ENCODE data around the gene C16orf89.
A peak's percentile ranks its signal among the peaks of the same experiment; 100 is the strongest.

Gene C16orf89

GRCh38 chr16:5025171-5025632 lies 40.6 kb downstream of the C16orf89 start:
- no peak for TF ChIP-seq TSHZ2 (CRISPR knock-in tag; IDR thresholded peaks at IDR 0.05)
- no peak for TF ChIP-seq ZNF565 (CRISPR knock-in tag; conservative IDR thresholded peaks at IDR 0.05; ENCODE audit: low read depth)
- TF ChIP-seq CSDC2 (CRISPR knock-in tag; IDR thresholded peaks at IDR 0.05) = no peak
- no peak for TF ChIP-seq TOX (CRISPR knock-in tag; IDR thresholded peaks at IDR 0.05; ENCODE audit: borderline replicate concordance)
- no peak for TF ChIP-seq POU6F1 (CRISPR knock-in tag; IDR thresholded peaks at IDR 0.05; ENCODE audit: borderline replicate concordance, low read depth)
- no peak for TF ChIP-seq BACH2 (CRISPR knock-in tag; IDR thresholded peaks at IDR 0.05; ENCODE audit: borderline replicate concordance)
- TF ChIP-seq GLIS3 (CRISPR knock-in tag; IDR thresholded peaks at IDR 0.05) = no peak
- TF ChIP-seq ZFP3 (CRISPR knock-in tag; IDR thresholded peaks at IDR 0.05) = no peak
- no peak for TF ChIP-seq OSR1 (CRISPR knock-in tag; IDR thresholded peaks at IDR 0.05)
- peak; percentile 59 for ATAC-seq

DNA sequence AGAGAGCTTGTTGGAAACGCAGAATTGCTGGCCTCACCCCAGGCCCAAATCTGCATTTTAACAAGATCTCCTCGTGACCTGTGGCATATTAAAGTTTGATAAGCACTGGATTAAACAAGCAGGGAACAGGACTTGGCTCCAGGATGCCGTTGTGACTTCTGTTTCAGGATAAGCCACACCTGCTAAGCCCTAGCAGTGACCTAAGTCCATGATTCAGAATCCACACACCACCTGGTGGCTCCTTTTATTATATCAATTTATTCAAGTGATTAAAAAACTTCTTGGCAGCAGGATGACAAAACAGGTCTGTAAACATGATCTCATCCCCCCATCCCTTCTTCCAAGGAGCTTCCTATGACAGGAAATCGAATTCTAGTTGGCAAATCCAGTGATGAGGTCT lies 41.1 kb downstream of the C16orf89 start:
- TF ChIP-seq TSHZ2 (CRISPR knock-in tag; IDR thresholded peaks at IDR 0.05) = no peak
- no peak for TF ChIP-seq ZNF70 (CRISPR knock-in tag; IDR thresholded peaks at IDR 0.05)
- TF ChIP-seq TCF4 (CRISPR knock-in tag; IDR thresholded peaks at IDR 0.05; ENCODE audit: borderline replicate concordance) = no peak
- TF ChIP-seq OSR1 (CRISPR knock-in tag; IDR thresholded peaks at IDR 0.05) = no peak
- TF ChIP-seq PPARA (CRISPR knock-in tag; IDR thresholded peaks at IDR 0.05; ENCODE audit: borderline replicate concordance) = no peak
- TF ChIP-seq ZFP3 (CRISPR knock-in tag; IDR thresholded peaks at IDR 0.05) = no peak
- TF ChIP-seq GLIS3 (CRISPR knock-in tag; IDR thresholded peaks at IDR 0.05) = no peak
- no peak for TF ChIP-seq ARNTL (CRISPR knock-in tag; IDR thresholded peaks at IDR 0.05; ENCODE audit: borderline replicate concordance, low read depth)
- TF ChIP-seq CSDC2 (CRISPR knock-in tag; IDR thresholded peaks at IDR 0.05) = no peak
- no peak for TF ChIP-seq ZNF8 (CRISPR knock-in tag; IDR thresholded peaks at IDR 0.05)
- no peak for TF ChIP-seq ZC3H10 (CRISPR knock-in tag; IDR thresholded peaks at IDR 0.05)
- peak; percentile 64 for ATAC-seq

GRCh38 chr16:5022521-5022920 lies 43.2 kb downstream of the C16orf89 start:
- no peak for ATAC-seq
- no peak for TF ChIP-seq OSR1 (CRISPR knock-in tag; IDR thresholded peaks at IDR 0.05)
- no peak for TF ChIP-seq PPARA (CRISPR knock-in tag; IDR thresholded peaks at IDR 0.05; ENCODE audit: borderline replicate concordance)
- TF ChIP-seq TOX (CRISPR knock-in tag; IDR thresholded peaks at IDR 0.05; ENCODE audit: borderline replicate concordance) = no peak
- TF ChIP-seq TSHZ2 (CRISPR knock-in tag; IDR thresholded peaks at IDR 0.05) = no peak
- TF ChIP-seq ZFP30 (CRISPR knock-in tag; IDR thresholded peaks at IDR 0.05) = no peak
- no peak for TF ChIP-seq CSDC2 (CRISPR knock-in tag; IDR thresholded peaks at IDR 0.05)
- TF ChIP-seq RARB (CRISPR knock-in tag; IDR thresholded peaks at IDR 0.05) = no peak
- no peak for TF ChIP-seq ZC3H10 (CRISPR knock-in tag; IDR thresholded peaks at IDR 0.05)
- TF ChIP-seq, protein P1, sequence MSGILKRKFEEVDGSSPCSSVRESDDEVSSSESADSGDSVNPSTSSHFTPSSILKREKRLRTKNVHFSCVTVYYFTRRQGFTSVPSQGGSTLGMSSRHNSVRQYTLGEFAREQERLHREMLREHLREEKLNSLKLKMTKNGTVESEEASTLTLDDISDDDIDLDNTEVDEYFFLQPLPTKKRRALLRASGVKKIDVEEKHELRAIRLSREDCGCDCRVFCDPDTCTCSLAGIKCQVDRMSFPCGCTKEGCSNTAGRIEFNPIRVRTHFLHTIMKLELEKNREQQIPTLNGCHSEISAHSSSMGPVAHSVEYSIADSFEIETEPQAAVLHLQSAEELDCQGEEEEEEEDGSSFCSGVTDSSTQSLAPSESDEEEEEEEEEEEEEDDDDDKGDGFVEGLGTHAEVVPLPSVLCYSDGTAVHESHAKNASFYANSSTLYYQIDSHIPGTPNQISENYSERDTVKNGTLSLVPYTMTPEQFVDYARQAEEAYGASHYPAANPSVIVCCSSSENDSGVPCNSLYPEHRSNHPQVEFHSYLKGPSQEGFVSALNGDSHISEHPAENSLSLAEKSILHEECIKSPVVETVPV (CRISPR knock-in tag; IDR thresholded peaks at IDR 0.05) = no peak
- TF ChIP-seq TCF4 (CRISPR knock-in tag; IDR thresholded peaks at IDR 0.05; ENCODE audit: borderline replicate concordance) = no peak
- no peak for TF ChIP-seq ZNF70 (CRISPR knock-in tag; IDR thresholded peaks at IDR 0.05)
- no peak for TF ChIP-seq GLIS3 (CRISPR knock-in tag; IDR thresholded peaks at IDR 0.05)
- TF ChIP-seq PATZ1 (CRISPR knock-in tag; IDR thresholded peaks at IDR 0.05; ENCODE audit: borderline replicate concordance) = no peak
- TF ChIP-seq ZNF565 (CRISPR knock-in tag; conservative IDR thresholded peaks at IDR 0.05; ENCODE audit: low read depth) = no peak
- no peak for TF ChIP-seq ISL1 (CRISPR knock-in tag; IDR thresholded peaks at IDR 0.05)
- no peak for TF ChIP-seq ZFP3 (CRISPR knock-in tag; IDR thresholded peaks at IDR 0.05)
- TF ChIP-seq ZNF8 (CRISPR knock-in tag; IDR thresholded peaks at IDR 0.05) = no peak
- no peak for TF ChIP-seq ESRRG (CRISPR knock-in tag; IDR thresholded peaks at IDR 0.05)
- TF ChIP-seq BACH2 (CRISPR knock-in tag; IDR thresholded peaks at IDR 0.05; ENCODE audit: borderline replicate concordance) = no peak
